Neural progenitor cell (in vitro differentiated cells): ENCODE measurements around the gene FCRL1.

ENCODE experiments used
- CTCF ChIP-seq: fragments of 200-600 bp; sonication (generic); IDR thresholded peaks from 2 replicates; pipeline ENCODE4 v1.5.1; 2017; ENCODE audit warnings: antibody characterized with exemption, mild to moderate bottlenecking
- EZH2 ChIP-seq: fragments of 200-600 bp; sonication (generic); IDR thresholded peaks from 2 replicates; pipeline ENCODE4 v1.6.1; 2017; ENCODE audit warnings: antibody characterized with exemption, mild to moderate bottlenecking, moderate library complexity

GRCh38 chr1:157776971-157777391, 42.9 kb downstream of the FCRL1 start, which contains the start of gene FCRL2:
- TF ChIP-seq CTCF (no peak), EZH2 (no peak)
